GM18498 (cell line): ENCODE measurements around the gene P2RY2.

Experiments
- ATAC-seq: cut with Tn5 transposase; IDR thresholded peaks from one replicate; pipeline ENCODE4 v1.9.1; 2021; ENCODE audit warnings: mild to moderate bottlenecking, moderate library complexity; ENCODE audit not compliant: unreplicated experiment

Gene P2RY2

GRCh38 chr11:73281201-73281741 lies 63.2 kb downstream of the P2RY2 start:
- no peak for ATAC-seq

- ATAC-seq = no peak
Measured at GRCh38 chr11:73281796-73282660, 63.9 kb downstream of the P2RY2 start.

DNA sequence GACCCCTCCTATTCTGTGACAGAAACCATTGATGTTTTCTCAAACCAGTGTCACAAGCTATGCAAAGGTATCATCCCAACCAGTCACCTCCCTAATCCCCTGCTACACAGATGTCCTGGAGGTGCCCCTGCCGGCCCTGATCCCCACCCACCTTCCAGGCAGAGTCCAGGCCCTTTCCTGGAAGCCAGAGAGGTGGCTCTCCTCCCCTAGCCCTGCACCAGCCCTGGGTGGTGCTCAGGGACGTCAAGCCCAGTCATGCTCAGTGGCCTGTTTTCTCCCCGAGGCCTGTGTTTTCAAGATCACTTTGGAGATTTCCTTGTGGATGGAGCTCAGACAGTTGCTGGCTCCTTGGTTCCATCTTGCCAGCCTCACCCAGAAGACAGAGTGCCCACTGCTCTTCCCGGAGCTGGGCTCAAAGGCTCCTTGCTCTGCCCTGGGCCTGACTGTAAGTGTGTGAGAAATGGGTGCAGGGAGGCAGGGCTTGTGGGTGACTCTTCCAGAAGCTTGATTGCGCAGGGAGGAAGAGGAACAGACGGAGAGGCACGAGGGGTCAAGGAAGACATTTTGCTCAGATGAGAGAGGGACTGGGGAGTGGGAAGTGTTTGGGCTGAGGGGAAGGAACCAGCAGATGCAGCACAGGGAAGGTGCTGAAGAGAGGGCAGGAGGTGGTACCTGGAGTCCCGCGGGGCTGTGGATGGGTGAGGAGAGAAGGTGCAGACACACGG lies 65.4 kb downstream of the P2RY2 start:
- ATAC-seq = no peak

- no peak for ATAC-seq
Measured at GRCh38 chr11:73284106-73284505, 66.0 kb downstream of the P2RY2 start.

DNA sequence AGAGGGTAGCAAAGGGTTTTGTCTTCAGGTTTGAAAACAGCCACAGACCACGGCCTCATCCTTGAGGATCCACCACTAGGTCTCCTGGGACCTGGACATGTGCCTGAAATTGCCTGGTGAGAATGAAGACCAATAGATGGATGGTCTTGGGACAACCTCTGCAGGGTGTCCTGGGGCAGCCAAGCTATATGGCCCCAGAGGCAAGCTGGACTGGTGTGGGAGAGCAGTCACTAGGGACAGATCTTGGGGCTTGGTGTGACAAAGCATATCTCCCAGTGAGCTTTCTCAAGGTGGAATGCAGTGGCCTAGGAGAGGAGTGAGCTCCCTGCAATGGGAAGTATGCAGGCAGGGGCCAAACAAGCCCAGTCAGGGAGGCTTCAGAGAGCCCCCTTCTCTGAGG lies 67.6 kb downstream of the P2RY2 start:
- ATAC-seq = no peak
